Endothelial cell of umbilical vein (primary cell): ENCODE results near the gene HOXD8.

Source experiments
- EZH2 ChIP-seq: IDR thresholded peaks from 2 replicates; pipeline ENCODE4 v1.6.1; 2012; ENCODE audit warnings: borderline replicate concordance, low read depth, mild to moderate bottlenecking, moderate library complexity, low read length, inconsistent platforms; ENCODE audit not compliant: severe bottlenecking
- FOS ChIP-seq: IDR thresholded peaks from 2 replicates; pipeline ENCODE4 v1.6.1; 2011; ENCODE audit warnings: mild to moderate bottlenecking, low read length, moderate library complexity, borderline replicate concordance; ENCODE audit not compliant: insufficient read depth
- POLR2A ChIP-seq: IDR thresholded peaks from 2 replicates; pipeline ENCODE4 v1.6.1; 2012; ENCODE audit warnings: low read depth, mild to moderate bottlenecking, control low read depth, low read length
- POLR2AphosphoS5 ChIP-seq: IDR thresholded peaks from 2 replicates; pipeline ENCODE4 v1.6.1; 2012; ENCODE audit warnings: low read depth, mild to moderate bottlenecking, control low read depth, low read length, moderate library complexity; ENCODE audit not compliant: insufficient read depth
- TF ChIP-seq, protein P1 (sequence below), 2 donors: IDR thresholded peaks; 1 replicate in 1 of 2; 2 replicates in 1 of 2; pipeline ENCODE4 v1.5.1; 2011; ENCODE audit warnings: low read length in 2 of 2, mild to moderate bottlenecking in 2 of 2, moderate library complexity in 2 of 2, control low read depth in 1 of 2, inconsistent platforms in 1 of 2, low read depth in 1 of 2; ENCODE audit not compliant: insufficient read depth in 1 of 2; ENCODE audit errors: extremely low read depth in 1 of 2
- TF ChIP-seq, protein P2 (sequence below): IDR thresholded peaks from 2 replicates; pipeline ENCODE4 v1.6.1; 2011; ENCODE audit not compliant: insufficient read depth, insufficient read length

DNA sequence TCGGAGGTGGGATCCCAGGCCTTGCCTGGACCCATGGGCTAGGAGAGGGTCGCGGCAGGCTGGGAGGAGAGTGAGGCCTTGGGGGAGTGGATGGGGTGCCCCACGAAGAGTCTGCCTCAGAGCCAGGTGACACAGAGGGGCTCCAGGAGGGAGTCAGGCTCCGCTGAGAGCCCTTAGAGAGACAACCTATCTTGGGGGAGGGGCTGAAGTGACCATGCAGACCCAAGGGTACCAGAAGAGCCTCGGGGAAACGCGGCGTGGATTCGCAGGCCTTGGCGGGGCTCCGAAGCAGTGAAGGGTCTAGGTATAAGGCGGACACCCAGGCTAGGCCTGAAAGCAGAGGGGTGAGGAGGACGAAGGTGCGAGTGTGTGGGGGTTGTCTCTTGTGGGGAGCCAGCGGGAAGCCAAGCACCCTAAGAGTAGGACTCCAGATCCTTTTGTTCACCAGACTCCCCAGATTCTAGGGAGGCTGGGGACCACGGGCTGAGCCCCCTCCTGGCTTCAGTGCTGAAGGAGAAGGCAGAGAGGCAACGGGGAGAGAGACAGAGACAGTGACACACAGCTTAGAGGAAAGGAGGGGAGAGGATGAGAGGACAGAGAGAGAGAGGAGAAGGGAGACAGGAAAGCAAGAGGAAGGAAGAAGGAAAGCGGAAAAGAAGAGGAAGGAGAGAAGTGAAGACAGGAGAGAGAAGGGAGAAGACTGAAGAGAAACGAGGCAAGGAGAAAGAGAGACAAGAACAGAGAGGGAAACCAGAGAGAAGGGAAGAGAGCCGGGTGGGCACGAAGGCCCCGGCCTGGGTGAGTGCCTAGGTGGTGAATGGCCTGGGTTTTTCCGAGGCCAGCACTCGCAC, 23.6 kb upstream of the HOXD8 start:
- TF ChIP-seq, protein P1, sequence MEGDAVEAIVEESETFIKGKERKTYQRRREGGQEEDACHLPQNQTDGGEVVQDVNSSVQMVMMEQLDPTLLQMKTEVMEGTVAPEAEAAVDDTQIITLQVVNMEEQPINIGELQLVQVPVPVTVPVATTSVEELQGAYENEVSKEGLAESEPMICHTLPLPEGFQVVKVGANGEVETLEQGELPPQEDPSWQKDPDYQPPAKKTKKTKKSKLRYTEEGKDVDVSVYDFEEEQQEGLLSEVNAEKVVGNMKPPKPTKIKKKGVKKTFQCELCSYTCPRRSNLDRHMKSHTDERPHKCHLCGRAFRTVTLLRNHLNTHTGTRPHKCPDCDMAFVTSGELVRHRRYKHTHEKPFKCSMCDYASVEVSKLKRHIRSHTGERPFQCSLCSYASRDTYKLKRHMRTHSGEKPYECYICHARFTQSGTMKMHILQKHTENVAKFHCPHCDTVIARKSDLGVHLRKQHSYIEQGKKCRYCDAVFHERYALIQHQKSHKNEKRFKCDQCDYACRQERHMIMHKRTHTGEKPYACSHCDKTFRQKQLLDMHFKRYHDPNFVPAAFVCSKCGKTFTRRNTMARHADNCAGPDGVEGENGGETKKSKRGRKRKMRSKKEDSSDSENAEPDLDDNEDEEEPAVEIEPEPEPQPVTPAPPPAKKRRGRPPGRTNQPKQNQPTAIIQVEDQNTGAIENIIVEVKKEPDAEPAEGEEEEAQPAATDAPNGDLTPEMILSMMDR (IDR thresholded peaks at IDR 0.05; ENCODE audit: extremely low read depth in 1 of 2, insufficient read depth in 1 of 2, low read depth in 1 of 2, low read length in 2 of 2): no peak
- TF ChIP-seq POLR2AphosphoS5 (no peak), EZH2 (peak; percentile 52), POLR2A (no peak), FOS (no peak)
- TF ChIP-seq, protein P2, sequence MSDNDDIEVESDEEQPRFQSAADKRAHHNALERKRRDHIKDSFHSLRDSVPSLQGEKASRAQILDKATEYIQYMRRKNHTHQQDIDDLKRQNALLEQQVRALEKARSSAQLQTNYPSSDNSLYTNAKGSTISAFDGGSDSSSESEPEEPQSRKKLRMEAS: no peak
